Right lobe of liver (tissue), 6 donors: ENCODE data around the gene TNRC6C. TPM values are rescaled to one million over a fixed set of nuclear protein-coding genes. Genes with fewer than 3 reads are reported as not detected.

Experiments
- ATAC-seq, 4 donors: fragments of 200-7000 bp; cut with Tn5 transposase; one replicate each; pipeline ENCODE4 v1.9.1; 2020; ENCODE audit warnings: mild to moderate bottlenecking in 4 of 4, moderate library complexity in 4 of 4
- DNase-seq, 3 donors: peaks; one replicate each; pipeline ENCODE4 v3.0.0-alpha.2; 2020
- H3K27ac ChIP-seq, 3 donors: fragments of 200-600 bp; one replicate each; pipeline ENCODE4 v1.8.0; 2022
- H3K27me3 ChIP-seq, 2 donors: fragments of 200-600 bp; one replicate each; pipeline ENCODE4 v1.8.0; 2022
- H3K36me3 ChIP-seq, 4 donors: fragments of 200-600 bp; sonication (generic) in 1 of 4; one replicate each; pipeline versions ENCODE4 v1.5.1 to v1.8.0; 2017 to 2022; ENCODE audit warnings: control low read depth in 1 of 4
- H3K4me1 ChIP-seq, 4 donors: fragments of 200-600 bp; sonication (generic) in 1 of 4; one replicate each; pipeline versions ENCODE4 v1.5.1 to v1.8.0; 2017 to 2022; ENCODE audit warnings: control low read depth in 1 of 4
- H3K4me3 ChIP-seq, 3 donors: fragments of 200-600 bp; one replicate each; pipeline ENCODE4 v1.8.0; 2022
- H3K9me3 ChIP-seq, 4 donors: fragments of 200-600 bp; sonication (generic) in 1 of 4; one replicate each; pipeline versions ENCODE4 v1.5.1 to v1.8.0; 2017 to 2022; ENCODE audit warnings: control low read depth in 1 of 4
- POLR2A ChIP-seq: fragments of 450-650 bp; IDR thresholded peaks from one replicate; pipeline ENCODE4 v1.6.1; 2017; ENCODE audit warnings: antibody characterized with exemption, mild to moderate bottlenecking
- WGBS: methylation state at CpG from one replicate; pipeline ENCODE4 v1.1.6; 2018; ENCODE audit warnings: low coverage, low lambda C conversion rate; ENCODE audit not compliant: insufficient coverage; ENCODE audit errors: missing lambda C conversion rate; 5-methylcytosine and 5-hydroxymethylcytosine counted together
- intact Hi-C, 2 donors: fragments of 100-400 bp; cut with DNase I; formaldehyde crosslinking; loops; one replicate each; pipeline versions ENCODE4 v1.11.2 to v1.14.1; 2022
- total RNA-seq, 6 experiments: library from RNA; depleted of rRNA in 2 of 6; stranded (reverse); fragments of >200 nt in 2 of 6; fragmentation: NEBNext Ultra II Directional in 3 of 6; extraction: Animal tissue kit (Norgen Biotek cat#: 25700) in 3 of 6; gene quantifications; one replicate each; pipeline versions ENCODE4 v1.1.0 to v1.2.4, GENCODE V29; 2016 to 2023
- TF ChIP-seq, protein P1 (sequence below), 4 donors: fragments of 200-600 bp in 3 of 4; fragments of 450-650 bp in 1 of 4; IDR thresholded peaks; one replicate each; pipeline versions ENCODE4 v1.5.1 to v1.8.0; 2016 to 2022; ENCODE audit warnings: antibody characterized with exemption in 4 of 4, mild to moderate bottlenecking in 2 of 4
- donor health status: DM: no; HTN: yes; CAD: no.
- donor health status: DM: no; HTN: no; CAD: no.
- donor health status: DM: no; HTN: no; CAD: no.
- donor health status: DM: no; HTN: yes; CAD: no.
- donor health status: DM: no; HTN: yes; CAD: no.

Gene TNRC6C
- total RNA-seq, 6 experiments from 2014 or later: 1.9 to 10.6 (median 7.7) TPM

GRCh38 chr17:77926981-77927380 is 31.5 kb upstream of the TNRC6C start:
- H3K27me3 ChIP-seq: no peaks in the 10 kb centered on the region
- intact Hi-C loops: no loop called here

DNA sequence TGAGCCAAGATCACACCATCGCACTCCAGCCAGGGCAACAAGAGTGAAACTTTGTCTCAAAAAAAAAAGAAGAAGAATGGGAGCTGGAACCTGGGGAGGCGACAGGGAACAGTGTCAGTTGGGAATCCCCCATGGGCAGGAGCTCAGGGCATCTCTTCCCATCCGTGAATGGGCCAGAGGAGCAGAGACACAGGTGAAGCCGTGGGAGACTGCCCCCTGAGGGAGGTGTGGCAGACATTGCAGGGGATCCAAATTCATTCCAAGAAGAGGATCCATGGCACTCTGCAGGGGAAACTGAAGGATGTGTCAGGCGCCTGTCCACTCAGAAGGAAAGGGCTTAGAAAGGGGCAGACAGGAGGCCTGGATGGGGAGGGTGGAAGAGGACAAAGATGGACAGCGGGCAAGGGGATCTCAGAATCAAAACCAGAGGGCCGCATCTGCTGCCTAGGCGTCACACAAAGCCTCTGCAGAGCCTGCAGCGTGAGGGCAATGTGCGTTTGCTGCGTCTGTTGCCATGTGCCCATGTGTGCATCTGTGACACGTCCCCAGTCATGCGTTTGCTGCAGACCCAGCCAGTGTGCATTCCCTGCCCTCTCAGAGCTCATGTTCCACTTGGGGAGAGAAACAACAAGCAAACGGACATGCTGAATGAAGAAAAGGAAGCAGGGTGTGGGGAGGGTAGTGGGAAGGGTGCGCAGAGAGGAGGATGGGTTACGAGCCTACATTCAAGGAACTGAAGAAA is 30.6 kb upstream of the TNRC6C start:
- Histone ChIP-seq H3K9me3 (no peaks in the 10 kb centered on the region), H3K27ac (no peak overlapping the region), H3K27me3 (no peaks in the 10 kb centered on the region), H3K36me3 (no peaks in the 10 kb centered on the region), H3K4me3 (no peak overlapping the region), H3K4me1 (no peaks in the 10 kb centered on the region)
- ATAC-seq: no peak
- intact Hi-C loops: no loop called here
- TF ChIP-seq, protein P1, sequence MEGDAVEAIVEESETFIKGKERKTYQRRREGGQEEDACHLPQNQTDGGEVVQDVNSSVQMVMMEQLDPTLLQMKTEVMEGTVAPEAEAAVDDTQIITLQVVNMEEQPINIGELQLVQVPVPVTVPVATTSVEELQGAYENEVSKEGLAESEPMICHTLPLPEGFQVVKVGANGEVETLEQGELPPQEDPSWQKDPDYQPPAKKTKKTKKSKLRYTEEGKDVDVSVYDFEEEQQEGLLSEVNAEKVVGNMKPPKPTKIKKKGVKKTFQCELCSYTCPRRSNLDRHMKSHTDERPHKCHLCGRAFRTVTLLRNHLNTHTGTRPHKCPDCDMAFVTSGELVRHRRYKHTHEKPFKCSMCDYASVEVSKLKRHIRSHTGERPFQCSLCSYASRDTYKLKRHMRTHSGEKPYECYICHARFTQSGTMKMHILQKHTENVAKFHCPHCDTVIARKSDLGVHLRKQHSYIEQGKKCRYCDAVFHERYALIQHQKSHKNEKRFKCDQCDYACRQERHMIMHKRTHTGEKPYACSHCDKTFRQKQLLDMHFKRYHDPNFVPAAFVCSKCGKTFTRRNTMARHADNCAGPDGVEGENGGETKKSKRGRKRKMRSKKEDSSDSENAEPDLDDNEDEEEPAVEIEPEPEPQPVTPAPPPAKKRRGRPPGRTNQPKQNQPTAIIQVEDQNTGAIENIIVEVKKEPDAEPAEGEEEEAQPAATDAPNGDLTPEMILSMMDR (IDR thresholded peaks at IDR 0.05): no peak
- no peak for DNase-seq
- 61% methylated on average over 12 of the region's 16 CpGs for WGBS

More at GRCh38 chr17:77926981-77927380, 31.5 kb upstream of the TNRC6C start:
- H3K4me3 ChIP-seq: no peak overlapping the region
- no peak overlapping the region for H3K27ac ChIP-seq
- TF ChIP-seq, protein P1 (IDR thresholded peaks at IDR 0.05): no peak
- no peak for TF ChIP-seq POLR2A
- ATAC-seq: no peak
- no peaks in the 10 kb centered on the region for H3K36me3 ChIP-seq
- H3K9me3 ChIP-seq: no peaks in the 10 kb centered on the region
- DNase-seq: no peak
- WGBS: no CpG with 5 or more reads among the region's 2 CpGs
- no peaks in the 10 kb centered on the region for H3K4me1 ChIP-seq

- ATAC-seq (no peak), DNase-seq (no peak)
- intact Hi-C loops: no loop called here
- Histone ChIP-seq H3K36me3 (no peaks in the 10 kb centered on the region), H3K9me3 (no peaks in the 10 kb centered on the region), H3K27ac (no peak overlapping the region), H3K4me1 (no peaks in the 10 kb centered on the region), H3K4me3 (no peak overlapping the region), H3K27me3 (no peaks in the 10 kb centered on the region)
- no peak for TF ChIP-seq POLR2A
- WGBS: 29% methylated on average over 3 of the region's 3 CpGs
These were observed 29.9 kb upstream of the TNRC6C start for GRCh38 chr17:77928519-77929179.

GRCh38 chr17:77929180-77929564 is 29.3 kb upstream of the TNRC6C start:
- TF ChIP-seq, protein P1 (IDR thresholded peaks at IDR 0.05): no peak
- TF ChIP-seq POLR2A: no peak
- Histone ChIP-seq H3K4me1 (no peaks in the 10 kb centered on the region), H3K27ac (no peak overlapping the region), H3K4me3 (no peak overlapping the region), H3K27me3 (no peaks in the 10 kb centered on the region), H3K36me3 (no peaks in the 10 kb centered on the region), H3K9me3 (no peaks in the 10 kb centered on the region)
- no peak for DNase-seq
- WGBS: no CpG with 5 or more reads among the region's 6 CpGs
- ATAC-seq: no peak
- intact Hi-C loops: no loop called here

- Histone ChIP-seq H3K27ac (no peak overlapping the region), H3K36me3 (no peaks in the 10 kb centered on the region), H3K4me3 (no peak overlapping the region), H3K27me3 (no peaks in the 10 kb centered on the region), H3K4me1 (peaks cover 0 to 3% (median 0%) of the 10 kb centered on the region in 4 donors), H3K9me3 (no peaks in the 10 kb centered on the region)
- intact Hi-C loops: no loop called here
- 83% methylated on average over 2 of the region's 14 CpGs for WGBS
- ATAC-seq: peak in 1 of 4 donors; percentile 31
- no peak for DNase-seq
- TF ChIP-seq, protein P1 (IDR thresholded peaks at IDR 0.05): no peak
- no peak for TF ChIP-seq POLR2A
These were observed 28.5 kb upstream of the TNRC6C start for GRCh38 chr17:77929871-77930436.
